Measurements from ENCODE around the gene VPS26A. TPM values are rescaled to one million over a fixed set of nuclear protein-coding genes. Genes with fewer than 3 reads are reported as not detected.
A peak's percentile ranks its signal among the peaks of the same experiment; 100 is the strongest.
"Not testable (repeated sequence)": the region's sequence is repeated elsewhere in the genome, so short reads cannot be mapped to it uniquely, and the experiment has no call there.

Gene VPS26A
- total RNA-seq, 1 experiment from 2014 or later, result 44.7 TPM

- intact Hi-C loops (cut with micrococcal nuclease), result no loop called here
- Histone ChIP-seq H3K4me1 (ENCODE audit: insufficient read depth, low read length) (no peaks in the 10 kb centered on the region), H3K9ac (ENCODE audit: low read length) (no peak overlapping the region), H3K9me3 (ENCODE audit: low read length) (no peaks in the 10 kb centered on the region), H3K27me3 (ENCODE audit: low read length) (no peaks in the 10 kb centered on the region), H4K20me1 (ENCODE audit: low read length) (no peaks in the 10 kb centered on the region), H2AFZ (ENCODE audit: low read length) (no peak overlapping the region), H3K36me3 (ENCODE audit: low read depth, low read length) (peaks cover 7% of the 10 kb centered on the region; the same call in 1 of the 2 replicates), H3K4me2 (ENCODE audit: low read length) (no peak overlapping the region), H3K79me2 (ENCODE audit: low read length) (peaks cover 61% of the 10 kb centered on the region), H3K27ac (ENCODE audit: low read length) (no peak overlapping the region), H3F3A (ENCODE audit: low read length, unreplicated experiment) (no peaks in the 10 kb centered on the region), H3K9me2 (replicated peaks; ENCODE audit: low read length) (no peaks in the 10 kb centered on the region), H3K4me3 (ENCODE audit: low read length) (no peak overlapping the region)
- CTCF ChIA-PET, result no interaction called here
- no TSS peak for BruUV-seq (replicated peaks)
- DNase-seq (no peak), ATAC-seq (peak; percentile 53)
- POLR2A ChIA-PET (ENCODE audit: unreplicated experiment), result no interaction called here
- TF ChIP-seq EZH2 (IDR thresholded peaks at IDR 0.05; ENCODE audit: low read length, unreplicated experiment), result no peak
- TF ChIP-seq, protein P1, sequence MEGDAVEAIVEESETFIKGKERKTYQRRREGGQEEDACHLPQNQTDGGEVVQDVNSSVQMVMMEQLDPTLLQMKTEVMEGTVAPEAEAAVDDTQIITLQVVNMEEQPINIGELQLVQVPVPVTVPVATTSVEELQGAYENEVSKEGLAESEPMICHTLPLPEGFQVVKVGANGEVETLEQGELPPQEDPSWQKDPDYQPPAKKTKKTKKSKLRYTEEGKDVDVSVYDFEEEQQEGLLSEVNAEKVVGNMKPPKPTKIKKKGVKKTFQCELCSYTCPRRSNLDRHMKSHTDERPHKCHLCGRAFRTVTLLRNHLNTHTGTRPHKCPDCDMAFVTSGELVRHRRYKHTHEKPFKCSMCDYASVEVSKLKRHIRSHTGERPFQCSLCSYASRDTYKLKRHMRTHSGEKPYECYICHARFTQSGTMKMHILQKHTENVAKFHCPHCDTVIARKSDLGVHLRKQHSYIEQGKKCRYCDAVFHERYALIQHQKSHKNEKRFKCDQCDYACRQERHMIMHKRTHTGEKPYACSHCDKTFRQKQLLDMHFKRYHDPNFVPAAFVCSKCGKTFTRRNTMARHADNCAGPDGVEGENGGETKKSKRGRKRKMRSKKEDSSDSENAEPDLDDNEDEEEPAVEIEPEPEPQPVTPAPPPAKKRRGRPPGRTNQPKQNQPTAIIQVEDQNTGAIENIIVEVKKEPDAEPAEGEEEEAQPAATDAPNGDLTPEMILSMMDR (conservative IDR thresholded peaks at IDR 0.05; ENCODE audit: low read depth, low read length), result peak; percentile 57
- TF ChIP-seq EZH2phosphoT487 (IDR thresholded peaks at IDR 0.05; ENCODE audit: borderline replicate concordance, low read length), result no peak
These were observed 17.3 kb downstream of the VPS26A start for GRCh38 chr10:69141304-69141703.

GRCh38 chr10:69142074-69142473 is 18.1 kb downstream of the VPS26A start:
- H4K20me1 ChIP-seq (ENCODE audit: low read length); H3F3A ChIP-seq (ENCODE audit: low read length, unreplicated experiment); DNase-seq; H3K27me3 ChIP-seq (ENCODE audit: low read length); H3K4me2 ChIP-seq (ENCODE audit: low read length); intact Hi-C loops (cut with micrococcal nuclease); H3K4me3 ChIP-seq (ENCODE audit: low read length); H3K9me2 ChIP-seq (replicated peaks; ENCODE audit: low read length); H3K4me1 ChIP-seq (ENCODE audit: insufficient read depth, low read length); H3K36me3 ChIP-seq (ENCODE audit: low read depth, low read length); POLR2A ChIA-PET (ENCODE audit: unreplicated experiment); CTCF ChIA-PET; ATAC-seq; H3K27ac ChIP-seq (ENCODE audit: low read length); BruUV-seq (replicated peaks); H3K9ac ChIP-seq (ENCODE audit: low read length); H2AFZ ChIP-seq (ENCODE audit: low read length); H3K9me3 ChIP-seq (ENCODE audit: low read length): not testable (repeated sequence)
- peaks cover 68% of the 10 kb centered on the region for H3K79me2 ChIP-seq (ENCODE audit: low read length)

DNA sequence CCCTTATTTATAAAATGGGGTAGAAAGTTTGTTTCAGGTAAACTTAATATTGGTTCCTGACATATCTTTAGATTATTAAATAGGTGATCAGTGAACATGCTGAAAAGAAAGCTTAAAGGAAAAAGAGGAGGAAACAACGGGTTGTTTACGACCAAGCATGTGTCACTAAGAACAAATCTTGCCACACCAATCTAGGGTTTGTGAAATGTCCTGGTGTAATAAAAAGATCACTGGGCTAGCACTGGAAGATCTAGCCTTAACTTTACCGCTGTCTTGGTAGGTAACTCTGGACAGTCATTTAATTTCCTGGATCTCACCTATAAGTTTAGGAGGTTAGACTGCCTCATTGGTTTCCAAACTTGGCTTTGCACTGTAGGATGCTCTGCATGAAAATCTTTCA is 19.0 kb downstream of the VPS26A start:
- no TSS peak for BruUV-seq (replicated peaks)
- Histone ChIP-seq H3F3A (ENCODE audit: low read length, unreplicated experiment) (no peaks in the 10 kb centered on the region), H3K27ac (ENCODE audit: low read length) (no peak overlapping the region)

More for the DNA sequence above, 19.0 kb downstream of the VPS26A start:
- no peaks in the 10 kb centered on the region for H3K9me3 ChIP-seq (ENCODE audit: low read length)
- no peaks in the 10 kb centered on the region for H3K9me2 ChIP-seq (replicated peaks; ENCODE audit: low read length)
- CTCF ChIA-PET, result no interaction called here
- H3K4me1 ChIP-seq (ENCODE audit: insufficient read depth, low read length), result no peaks in the 10 kb centered on the region
- no peak for DNase-seq
- H3K79me2 ChIP-seq (ENCODE audit: low read length), result peaks cover 70% of the 10 kb centered on the region
- no peak for ATAC-seq
- H3K4me3 ChIP-seq (ENCODE audit: low read length), result no peak overlapping the region
- H3K27me3 ChIP-seq (ENCODE audit: low read length), result no peaks in the 10 kb centered on the region
- H2AFZ ChIP-seq (ENCODE audit: low read length), result no peak overlapping the region
- H3K9ac ChIP-seq (ENCODE audit: low read length), result no peak overlapping the region
- H4K20me1 ChIP-seq (ENCODE audit: low read length), result no peaks in the 10 kb centered on the region
- H3K4me2 ChIP-seq (ENCODE audit: low read length), result no peak overlapping the region
- POLR2A ChIA-PET (ENCODE audit: unreplicated experiment), result interaction anchor here (0.6 kb wide), 1 partner anchor 778 kb away, joined by 8 read pairs; no protein-coding TSS in a partner anchor
- H3K36me3 ChIP-seq (ENCODE audit: low read depth, low read length), result no peaks in the 10 kb centered on the region; the same call in 1 of the 2 replicates
- intact Hi-C loops (cut with micrococcal nuclease), result no loop called here
- no peak for TF ChIP-seq EZH2phosphoT487 (IDR thresholded peaks at IDR 0.05; ENCODE audit: borderline replicate concordance, low read length)
- TF ChIP-seq, protein P1 (conservative IDR thresholded peaks at IDR 0.05; ENCODE audit: low read depth, low read length), result no peak
- TF ChIP-seq EZH2 (IDR thresholded peaks at IDR 0.05; ENCODE audit: low read length, unreplicated experiment), result no peak

Measured in PC-3 (cell line).